ENCODE data around the gene TFE3.

- TF ChIP-seq ZNF384 (IDR thresholded peaks at IDR 0.05): no peak
- TF ChIP-seq HDGF (IDR thresholded peaks at IDR 0.05; ENCODE audit: borderline replicate concordance): no peak
- TF ChIP-seq BHLHE40 (IDR thresholded peaks at IDR 0.05; ENCODE audit: borderline replicate concordance): no peak
- TF ChIP-seq LEF1 (IDR thresholded peaks at IDR 0.05; ENCODE audit: borderline replicate concordance): no peak
- TF ChIP-seq NFRKB (IDR thresholded peaks at IDR 0.05): no peak
Observed at GRCh38 chrX:49072712-49073095, 29.5 kb upstream of the TFE3 start.

Data from HEK293T (cell line).